ENCODE measurements around the gene SH3PXD2A.

The SH3PXD2A gene

DNA sequence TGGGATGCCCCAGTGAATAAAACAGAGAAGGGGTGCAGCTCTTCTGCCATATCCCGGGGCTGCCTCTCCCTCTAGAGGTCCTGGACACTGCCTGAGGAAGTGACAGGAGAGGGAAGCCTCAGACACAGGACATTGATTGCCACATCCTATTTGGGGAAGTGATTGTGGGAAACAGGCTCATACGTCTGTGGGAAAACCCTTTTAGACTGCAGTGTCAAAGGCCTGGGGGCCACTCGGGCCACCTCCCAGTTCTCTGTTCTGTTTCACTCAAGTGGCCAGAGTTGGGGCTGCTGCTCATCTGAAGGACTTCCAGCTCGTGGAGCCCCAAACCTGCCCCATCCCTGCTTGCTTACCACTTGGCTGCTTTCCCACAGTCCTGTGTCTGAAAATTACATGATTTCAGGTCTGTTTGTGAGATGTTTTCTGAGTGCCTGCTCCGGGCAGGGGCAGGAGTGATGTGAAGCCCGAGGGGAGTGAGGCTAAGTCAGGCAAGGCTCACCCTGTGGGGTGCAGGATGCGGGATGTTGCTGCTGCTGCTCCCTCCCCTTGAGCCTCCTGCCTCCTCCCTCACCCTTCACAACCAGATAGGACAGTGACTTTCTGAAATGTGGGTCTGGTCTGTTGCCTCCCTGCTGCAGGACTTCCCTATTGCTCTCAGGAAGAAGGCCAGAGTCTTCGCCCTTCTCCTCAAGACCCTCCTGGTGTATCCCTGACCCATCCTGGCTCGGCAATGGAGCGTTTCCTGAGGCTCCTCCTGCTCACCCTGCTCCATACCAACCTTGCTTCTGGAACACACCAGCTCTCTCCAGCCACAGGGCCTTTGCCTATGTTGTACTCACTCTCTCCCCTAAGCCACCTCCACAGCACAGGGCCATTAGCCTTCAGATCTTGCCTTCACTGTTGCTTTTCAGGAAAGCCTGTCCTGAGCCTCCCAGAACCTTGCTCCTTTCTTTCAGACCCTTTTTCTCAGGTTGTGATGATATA, 303.5 kb downstream of the SH3PXD2A start:
- no peak for DNase-seq

DNA sequence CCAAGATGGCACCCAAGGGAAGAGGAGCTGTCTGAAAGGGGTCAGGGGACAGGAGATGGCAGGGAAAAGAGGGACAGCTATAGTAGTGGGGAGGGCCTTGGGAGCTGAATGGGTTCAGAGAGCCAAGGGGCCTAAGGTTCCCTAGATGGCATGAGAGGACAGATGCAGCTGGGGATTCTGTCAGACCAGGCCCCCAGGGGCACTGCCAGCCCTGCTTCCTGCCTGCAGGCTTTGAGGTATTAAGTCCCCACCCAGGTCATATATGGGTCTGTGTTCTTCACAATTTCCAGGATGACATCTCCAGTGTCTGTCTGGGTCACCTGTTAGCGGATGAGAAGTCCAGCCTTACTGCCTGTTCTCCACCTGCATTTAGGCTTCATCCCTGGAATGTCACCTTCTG, 305.1 kb downstream of the SH3PXD2A start:
- DNase-seq = no peak

DNA sequence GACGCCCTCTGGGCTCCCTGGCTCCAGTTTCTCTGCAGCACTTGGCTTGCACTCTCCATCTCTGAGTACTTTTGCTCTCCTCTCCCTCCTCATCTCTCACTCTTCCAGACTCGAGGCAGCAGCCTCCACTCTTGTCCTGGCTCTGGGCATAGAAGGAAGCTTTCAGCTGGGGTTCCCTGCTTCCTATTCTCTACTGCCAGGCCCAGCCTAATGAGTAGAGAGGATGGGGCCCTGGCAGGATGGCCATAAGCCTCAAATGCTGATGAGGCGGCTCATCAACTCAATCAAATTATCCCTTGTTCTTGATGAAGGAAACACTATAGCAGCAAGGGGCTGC, 306.1 kb downstream of the SH3PXD2A start:
- no peak for DNase-seq

DNA sequence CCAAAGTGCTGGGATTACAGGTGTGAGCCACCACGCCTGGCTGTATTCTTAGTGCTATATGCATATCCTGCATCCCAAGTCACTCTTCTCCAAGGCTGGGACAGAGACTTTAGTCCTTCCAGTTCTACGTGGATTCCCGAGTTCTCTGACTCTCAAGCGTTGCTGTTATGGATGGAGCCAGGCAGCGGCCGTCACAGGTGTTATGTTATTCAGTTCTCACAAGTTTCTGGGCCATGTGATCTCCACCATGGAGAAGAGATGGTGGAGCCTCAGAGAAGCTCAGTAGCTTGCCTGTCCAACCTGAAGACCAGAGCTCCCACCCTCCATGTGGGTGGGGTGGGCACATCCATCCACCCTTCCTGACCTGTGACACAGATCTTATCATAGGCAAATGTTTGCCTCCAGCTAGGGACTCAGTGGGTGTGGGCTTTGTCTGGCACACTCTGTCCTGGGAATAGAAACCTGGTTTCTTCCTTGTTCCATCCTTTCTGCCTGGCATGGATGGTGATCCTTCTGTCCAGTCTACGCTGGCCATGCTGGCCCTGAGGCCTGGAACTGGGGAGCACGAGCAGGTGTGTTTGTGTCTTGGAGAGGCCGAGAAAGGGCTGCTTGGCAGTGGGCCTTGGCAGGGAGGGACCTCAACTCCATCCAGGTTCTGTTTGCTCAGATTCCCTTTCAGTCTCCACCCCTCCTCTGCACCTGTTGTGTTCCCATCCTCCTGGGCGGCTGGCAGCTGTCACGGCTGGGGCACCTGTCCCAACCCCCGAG, 306.6 kb downstream of the SH3PXD2A start:
- no peak for DNase-seq

DNA sequence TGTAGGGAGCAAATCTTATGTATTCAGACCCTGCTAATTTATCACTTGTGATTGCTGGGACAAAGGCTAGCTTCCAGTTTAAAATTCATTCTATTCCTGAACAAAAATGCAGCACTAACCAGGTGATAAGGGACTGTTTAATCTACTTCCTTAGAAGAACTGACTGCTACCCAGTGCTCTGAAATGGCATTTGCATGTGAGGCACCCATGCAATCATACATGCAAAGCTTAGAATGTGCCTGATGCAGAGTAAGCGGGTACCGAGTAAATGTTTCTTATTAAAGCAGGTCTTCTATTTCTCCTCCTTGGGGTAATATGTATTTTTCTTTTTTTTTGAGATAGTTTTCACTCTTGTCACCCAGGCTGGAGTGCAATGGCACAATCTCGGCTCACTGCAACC, 307.4 kb downstream of the SH3PXD2A start:
- no peak for DNase-seq

DNA sequence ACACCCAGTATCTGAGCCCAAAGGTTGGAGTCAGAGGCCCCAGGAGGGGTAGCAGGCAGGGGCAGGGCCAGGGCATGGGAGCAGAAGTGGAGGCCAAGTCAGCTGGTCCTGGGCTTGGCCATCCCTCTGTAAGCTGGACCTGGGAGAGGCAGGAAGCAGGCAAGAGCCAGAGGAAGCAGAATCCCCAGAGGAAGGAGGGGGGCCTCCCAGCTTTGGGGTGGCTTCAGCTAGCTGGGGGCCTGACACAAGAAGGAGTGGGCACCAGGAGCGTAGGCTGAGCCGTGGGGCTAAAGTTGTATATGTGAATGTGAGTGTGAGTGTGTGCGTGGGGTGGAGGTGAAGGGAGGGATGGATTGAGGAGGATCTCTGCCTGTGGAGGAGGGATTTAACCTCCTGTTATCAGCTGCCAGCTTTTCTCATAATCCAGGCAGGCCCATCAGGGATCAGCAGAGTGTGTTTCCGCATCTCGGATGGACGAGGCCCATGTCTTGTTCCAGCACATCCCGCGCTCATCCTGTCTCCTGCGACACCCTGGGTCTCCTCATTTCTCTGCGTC, 307.9 kb downstream of the SH3PXD2A start:
- DNase-seq = no peak

DNA sequence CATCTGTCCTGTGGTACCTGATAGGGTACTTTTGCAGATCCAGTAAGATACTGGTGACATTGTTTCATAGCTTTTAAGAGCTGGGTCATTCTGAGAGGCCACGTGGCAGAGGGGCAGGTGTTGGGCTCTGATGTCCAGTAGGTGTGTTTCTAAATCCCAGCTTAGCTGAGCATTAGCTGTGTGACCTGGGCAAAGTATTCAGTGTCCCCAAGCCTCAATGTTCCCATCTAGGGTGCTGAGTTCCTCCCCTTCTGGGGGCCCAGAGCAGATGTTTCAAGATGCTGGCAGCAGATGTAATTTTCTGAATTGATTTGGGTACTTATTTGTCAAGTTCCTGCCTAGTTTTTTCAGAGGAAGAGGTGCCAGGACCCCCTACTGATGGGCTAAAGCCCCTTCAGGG, 309.0 kb downstream of the SH3PXD2A start:
- DNase-seq = no peak

DNA sequence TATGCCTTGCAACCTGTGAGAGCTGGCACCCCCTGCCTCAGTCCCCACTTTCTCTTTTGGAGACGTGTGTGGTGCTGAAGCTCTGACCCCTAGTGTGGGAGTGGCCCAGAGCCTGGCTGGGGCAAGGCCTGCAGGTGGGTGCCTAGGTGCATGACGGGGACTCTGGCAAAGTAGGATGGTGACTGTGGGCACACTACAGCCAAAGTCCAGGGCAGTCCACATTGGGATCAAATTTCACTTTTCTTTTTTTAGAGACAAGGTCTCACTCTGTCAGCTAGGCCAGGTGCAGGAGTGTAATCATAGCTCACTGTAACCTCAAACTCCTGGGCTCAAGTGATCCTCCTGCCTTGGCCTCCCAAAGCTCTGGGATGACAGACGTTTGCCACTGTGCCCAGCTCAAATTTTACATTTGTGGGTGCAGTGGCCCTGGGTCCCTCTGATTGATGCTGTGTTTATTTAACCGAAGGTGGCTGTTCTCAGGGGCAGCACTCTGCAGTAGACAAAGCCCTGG, 309.6 kb downstream of the SH3PXD2A start:
- no peak for DNase-seq

DNA sequence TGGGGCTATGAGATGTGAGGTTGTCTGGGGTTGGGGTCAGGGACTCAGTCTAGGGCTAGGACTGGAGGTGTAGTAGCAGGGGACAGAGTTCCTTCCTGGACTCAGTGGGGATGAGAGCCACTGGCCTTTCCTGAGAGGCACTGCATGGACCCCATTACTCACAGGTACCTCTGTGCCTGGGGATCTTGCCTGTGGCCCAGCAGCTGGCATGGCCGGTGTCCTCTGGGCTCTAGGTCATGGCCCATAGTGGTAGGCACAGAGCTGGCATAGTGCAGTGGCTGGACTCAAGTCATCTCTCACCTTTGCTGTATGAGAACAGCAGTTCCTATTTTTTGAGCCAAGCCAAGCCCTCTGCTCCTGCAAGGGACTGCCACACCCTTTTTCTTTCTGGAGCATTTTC, 310.0 kb downstream of the SH3PXD2A start:
- no peak for DNase-seq

DNA sequence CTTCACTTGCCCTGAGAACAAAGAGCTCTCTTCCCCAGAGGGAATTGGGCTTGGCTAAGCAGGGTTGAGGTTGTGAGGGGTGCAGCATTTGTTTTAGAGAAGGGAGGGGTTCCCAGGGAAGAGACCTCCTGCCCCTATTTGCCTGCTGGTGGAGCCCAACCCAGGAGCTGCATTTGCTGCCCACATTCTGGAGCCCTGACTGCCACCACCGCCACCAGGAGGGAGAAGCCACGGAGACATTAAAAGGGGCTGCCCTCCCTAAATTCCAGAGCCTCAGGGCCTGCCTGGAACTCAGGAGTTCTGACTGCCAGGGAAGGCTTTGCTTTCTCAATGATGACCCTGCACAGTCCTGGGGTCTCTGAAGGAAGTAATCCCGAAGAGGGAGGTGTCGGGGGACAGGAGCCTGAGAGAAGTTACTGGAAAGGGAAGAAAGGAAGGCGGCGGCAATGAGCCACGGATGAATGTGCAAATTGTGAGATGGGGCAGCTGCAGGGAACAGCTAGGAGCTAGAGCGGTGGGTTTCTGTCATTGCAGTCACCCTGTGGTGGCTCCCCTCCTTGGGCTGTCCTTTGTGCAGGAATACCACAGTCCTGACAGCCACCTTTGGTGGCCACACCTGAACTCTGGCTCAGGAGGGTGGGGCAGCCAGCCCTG, 310.6 kb downstream of the SH3PXD2A start:
- no peak for DNase-seq

Data from NK-92 treated with Interleukin-12 subunit alpha and Interleukin-12 subunit beta, amount 100 ng/mL, for 24 hours (cell line).